ENCODE measurements around the gene EZR.

EZR gene

DNA sequence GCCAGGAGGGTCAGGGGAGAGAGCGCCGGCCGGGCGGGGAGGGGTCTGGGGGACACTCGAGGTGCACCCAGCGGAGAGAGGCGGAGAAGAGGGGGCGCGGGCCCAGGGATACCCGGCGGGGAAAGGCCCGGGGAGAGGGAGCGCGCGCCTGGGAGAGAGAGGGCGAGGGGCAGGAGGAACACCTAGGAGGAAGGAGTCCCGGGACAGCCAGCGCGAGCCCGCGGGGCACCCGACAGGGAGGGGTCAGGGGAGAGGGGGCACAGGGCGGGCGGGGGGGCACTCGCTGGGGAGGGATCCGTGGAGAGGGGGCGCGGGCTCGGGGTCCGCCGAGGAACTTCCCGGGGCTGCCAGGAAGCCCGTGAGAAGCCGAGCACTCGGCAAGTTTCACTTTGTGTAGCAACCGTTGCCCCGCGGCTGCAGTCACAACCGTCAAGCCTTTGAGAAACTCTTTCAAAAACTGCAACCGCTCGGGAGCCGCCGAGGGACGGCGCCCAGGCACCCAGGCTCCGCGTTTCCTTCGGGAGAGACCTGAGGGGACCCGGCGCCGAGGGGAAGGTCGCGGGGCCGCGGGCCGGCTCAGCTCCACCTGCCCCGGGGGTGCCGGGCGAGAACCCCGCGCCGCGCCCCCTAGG is 471 bp downstream of the EZR start:
- peak overlapping the region in 3 of 5 donors; percentile 64 to 79 (median 73) for H3K9ac ChIP-seq (ENCODE audit: low read length in 5 of 5)
- H3K4me3 ChIP-seq (ENCODE audit: low read depth in 1 of 5, low read length in 5 of 5), result peak overlapping the region; percentile 44 to 78 (median 75)
- no peaks in the 10 kb centered on the region for H3K27me3 ChIP-seq (ENCODE audit: control insufficient read depth in 5 of 5, insufficient read depth in 4 of 5, low read length in 5 of 5)
- H3K9me3 ChIP-seq (ENCODE audit: control insufficient read depth in 5 of 5, low read length in 5 of 5), result no peaks in the 10 kb centered on the region
- H3K27ac ChIP-seq (ENCODE audit: low read depth, low read length), result peak overlapping the region; percentile 41
- peaks cover 0 to 38% (median 17%) of the 10 kb centered on the region in 5 donors for H3K4me1 ChIP-seq (ENCODE audit: control insufficient read depth in 5 of 5, insufficient read depth in 5 of 5, low read length in 5 of 5)
- H3K36me3 ChIP-seq (ENCODE audit: control insufficient read depth in 5 of 5, insufficient read depth in 5 of 5, low read length in 5 of 5), result no peaks in the 10 kb centered on the region

DNA sequence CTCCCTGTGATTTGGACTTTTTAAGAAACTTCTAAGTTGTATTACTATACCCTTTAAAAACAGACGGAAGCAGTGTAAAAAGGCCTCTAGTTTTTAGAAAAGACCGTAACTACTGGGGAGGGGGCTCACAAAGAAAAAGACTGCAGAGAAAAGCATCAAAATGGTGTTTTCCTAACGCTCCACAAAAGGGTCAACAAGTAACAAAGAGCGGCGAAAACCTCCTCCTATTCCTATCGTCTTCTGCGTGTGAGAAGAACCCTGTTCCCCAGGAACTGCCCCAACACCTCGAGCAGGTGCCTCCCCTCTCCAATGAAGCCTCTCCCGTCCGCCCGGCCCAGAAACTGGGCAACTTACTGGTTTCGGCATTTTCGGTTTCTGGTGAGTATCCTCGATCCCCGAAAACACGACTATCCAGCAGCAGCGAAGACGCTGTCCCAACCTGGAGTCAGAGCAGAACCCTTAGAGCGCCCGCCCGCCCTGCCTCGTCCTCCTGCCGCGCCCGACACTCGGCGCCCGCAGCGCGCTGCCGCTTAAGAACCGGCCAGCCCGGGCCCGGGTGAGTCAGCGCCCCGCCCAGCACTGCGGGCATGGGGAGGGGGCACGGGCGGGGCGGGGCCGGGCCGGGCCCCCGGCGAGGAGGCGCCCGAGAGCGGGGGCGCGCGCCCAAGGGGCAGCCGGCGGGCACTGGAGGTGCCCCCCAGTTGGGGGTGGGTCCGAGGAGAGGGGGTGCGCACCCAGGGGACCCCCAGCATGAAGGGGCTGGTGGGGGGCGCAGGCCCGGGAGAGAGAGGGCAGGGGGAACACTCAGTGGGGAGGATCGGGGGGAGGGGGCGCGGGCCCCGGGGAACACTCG is 1.2 kb downstream of the EZR start:
- peak overlapping the region; percentile 75 to 91 (median 78) for H3K4me3 ChIP-seq (ENCODE audit: low read depth in 1 of 5, low read length in 5 of 5)
- peaks cover 0 to 40% (median 17%) of the 10 kb centered on the region in 5 donors for H3K4me1 ChIP-seq (ENCODE audit: control insufficient read depth in 5 of 5, insufficient read depth in 5 of 5, low read length in 5 of 5)
- peak overlapping the region; percentile 41 for H3K27ac ChIP-seq (ENCODE audit: low read depth, low read length)
- no peaks in the 10 kb centered on the region for H3K27me3 ChIP-seq (ENCODE audit: control insufficient read depth in 5 of 5, insufficient read depth in 4 of 5, low read length in 5 of 5)
- H3K9me3 ChIP-seq (ENCODE audit: control insufficient read depth in 5 of 5, low read length in 5 of 5), result no peaks in the 10 kb centered on the region
- H3K9ac ChIP-seq (ENCODE audit: low read length in 5 of 5), result peak overlapping the region; percentile 38 to 79 (median 69)
- H3K36me3 ChIP-seq (ENCODE audit: control insufficient read depth in 5 of 5, insufficient read depth in 5 of 5, low read length in 5 of 5), result no peaks in the 10 kb centered on the region

DNA sequence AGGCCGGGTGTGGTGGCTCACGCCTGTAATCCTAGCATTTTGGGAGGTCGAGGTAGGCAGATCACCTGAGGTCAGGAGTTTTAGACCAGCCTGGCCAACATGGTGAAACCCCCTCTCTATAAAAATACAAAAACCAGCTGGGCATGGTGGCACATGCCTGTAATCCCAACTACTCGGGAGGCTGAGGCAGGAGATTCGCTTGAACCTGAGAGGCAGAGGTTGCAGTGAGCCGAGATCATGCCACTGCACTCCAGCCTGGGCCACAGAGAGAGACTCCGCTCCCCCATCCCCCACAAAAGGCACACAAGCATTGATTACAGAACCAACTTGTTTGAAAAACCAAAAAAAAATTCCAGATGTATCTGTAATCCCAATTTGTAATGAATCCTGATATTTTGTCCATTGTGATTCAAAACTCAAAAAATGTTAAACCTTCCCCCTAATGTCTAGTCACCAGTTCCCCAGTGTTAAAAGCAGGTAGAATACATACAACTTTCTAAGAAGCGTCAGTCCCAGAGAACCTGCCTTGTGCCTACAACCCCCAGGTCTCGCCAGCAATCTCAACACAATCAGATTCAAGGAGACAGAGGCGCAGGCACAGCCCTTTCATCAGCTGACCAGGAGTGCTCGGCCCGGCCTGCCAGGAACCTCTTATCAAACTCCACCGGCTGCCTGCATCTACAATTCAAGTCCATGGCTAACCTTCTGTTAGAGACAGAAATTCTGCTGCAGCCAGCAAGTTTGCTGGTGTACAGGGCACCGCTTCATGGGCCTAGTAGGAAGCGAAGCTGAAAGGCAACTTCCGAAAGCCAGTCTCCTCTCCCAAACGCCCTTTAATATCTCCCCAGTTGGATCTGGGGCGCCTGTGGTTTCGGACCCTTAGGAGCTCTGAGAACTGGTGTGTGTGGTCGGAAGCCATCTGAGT is 2.1 kb downstream of the EZR start:
- Histone ChIP-seq H3K9ac (ENCODE audit: low read length in 5 of 5) (peak overlapping the region; percentile 38 to 79 (median 69)), H3K4me1 (ENCODE audit: control insufficient read depth in 5 of 5, insufficient read depth in 5 of 5, low read length in 5 of 5) (peaks cover 0 to 46% (median 17%) of the 10 kb centered on the region in 5 donors), H3K27me3 (ENCODE audit: control insufficient read depth in 5 of 5, insufficient read depth in 4 of 5, low read length in 5 of 5) (no peaks in the 10 kb centered on the region), H3K27ac (ENCODE audit: low read depth, low read length) (no peak overlapping the region), H3K36me3 (ENCODE audit: control insufficient read depth in 5 of 5, insufficient read depth in 5 of 5, low read length in 5 of 5) (no peaks in the 10 kb centered on the region), H3K4me3 (ENCODE audit: low read depth in 1 of 5, low read length in 5 of 5) (peak overlapping the region; percentile 75 to 91 (median 78)), H3K9me3 (ENCODE audit: control insufficient read depth in 5 of 5, low read length in 5 of 5) (no peaks in the 10 kb centered on the region)

DNA sequence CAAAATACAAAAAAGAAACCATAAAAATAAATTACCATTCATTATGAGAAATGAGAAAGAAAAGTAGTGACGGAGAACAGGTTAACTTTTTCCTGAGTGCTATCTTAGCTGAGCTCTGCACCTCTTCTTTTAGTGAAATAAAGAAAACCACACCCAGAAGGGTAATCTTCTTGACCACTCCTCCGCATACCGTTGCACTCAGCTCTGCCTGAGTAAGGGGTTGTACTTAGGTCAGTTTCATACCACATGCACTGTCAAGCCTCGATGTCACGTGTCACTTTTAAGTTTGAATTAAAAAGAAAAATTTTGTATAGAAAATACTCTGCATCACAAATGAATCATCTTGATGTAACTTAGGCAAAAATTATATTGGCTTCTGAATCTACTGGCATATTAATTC is 2.8 kb downstream of the EZR start:
- Histone ChIP-seq H3K9ac (ENCODE audit: low read length in 5 of 5) (no peak overlapping the region), H3K27me3 (ENCODE audit: control insufficient read depth in 5 of 5, insufficient read depth in 4 of 5, low read length in 5 of 5) (no peaks in the 10 kb centered on the region), H3K9me3 (ENCODE audit: control insufficient read depth in 5 of 5, low read length in 5 of 5) (no peaks in the 10 kb centered on the region), H3K4me1 (ENCODE audit: control insufficient read depth in 5 of 5, insufficient read depth in 5 of 5, low read length in 5 of 5) (peaks cover 0 to 48% (median 17%) of the 10 kb centered on the region in 5 donors), H3K27ac (ENCODE audit: low read depth, low read length) (no peak overlapping the region), H3K4me3 (ENCODE audit: low read depth in 1 of 5, low read length in 5 of 5) (peak overlapping the region in 2 of 5 donors; percentile 22 to 37), H3K36me3 (ENCODE audit: control insufficient read depth in 5 of 5, insufficient read depth in 5 of 5, low read length in 5 of 5) (no peaks in the 10 kb centered on the region)

DNA sequence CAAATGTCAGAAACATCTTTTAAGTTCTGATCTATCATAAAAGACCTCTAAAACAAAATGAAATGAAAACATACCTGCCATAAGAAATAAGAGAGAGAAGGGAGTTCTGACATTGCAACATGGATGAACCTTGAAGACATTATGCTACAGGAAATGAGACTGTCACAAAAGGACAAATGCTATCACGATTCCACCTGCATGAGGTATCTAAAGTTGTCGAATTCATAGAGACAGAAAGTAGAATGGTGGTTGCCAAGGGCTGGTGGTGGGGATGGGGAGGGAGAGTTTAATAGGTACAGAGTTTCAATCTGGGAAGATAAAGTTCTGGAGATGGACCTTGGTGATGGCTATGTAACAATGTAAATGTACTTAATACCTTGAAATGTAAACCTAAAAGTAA is 3.3 kb downstream of the EZR start:
- Histone ChIP-seq H3K27ac (ENCODE audit: low read depth, low read length) (no peak overlapping the region), H3K36me3 (ENCODE audit: control insufficient read depth in 5 of 5, insufficient read depth in 5 of 5, low read length in 5 of 5) (no peaks in the 10 kb centered on the region), H3K27me3 (ENCODE audit: control insufficient read depth in 5 of 5, insufficient read depth in 4 of 5, low read length in 5 of 5) (no peaks in the 10 kb centered on the region), H3K4me1 (ENCODE audit: control insufficient read depth in 5 of 5, insufficient read depth in 5 of 5, low read length in 5 of 5) (peaks cover 0 to 48% (median 17%) of the 10 kb centered on the region in 5 donors), H3K9me3 (ENCODE audit: control insufficient read depth in 5 of 5, low read length in 5 of 5) (no peaks in the 10 kb centered on the region), H3K4me3 (ENCODE audit: low read depth in 1 of 5, low read length in 5 of 5) (peak overlapping the region in 2 of 5 donors; percentile 9 to 22), H3K9ac (ENCODE audit: low read length in 5 of 5) (no peak overlapping the region)

DNA sequence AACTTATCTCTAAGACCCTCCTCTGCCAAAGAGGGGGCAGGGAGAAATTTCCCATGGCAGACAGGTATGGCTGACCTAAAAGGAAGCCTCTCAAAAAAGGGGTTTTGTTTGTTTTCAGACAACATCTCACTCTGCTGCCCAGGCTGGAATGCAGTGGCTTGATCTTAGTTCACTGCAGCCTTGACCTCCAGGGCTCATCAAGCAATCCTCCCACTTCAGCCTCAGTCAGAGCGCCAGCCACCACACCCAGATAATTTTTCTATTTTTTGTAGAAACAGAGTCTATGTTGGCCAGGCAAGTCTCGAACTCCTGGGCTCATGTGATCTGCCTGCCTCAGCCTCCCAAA is 3.8 kb downstream of the EZR start:
- Histone ChIP-seq H3K4me3 (ENCODE audit: low read depth in 1 of 5, low read length in 5 of 5) (peak overlapping the region in 1 of 5 donors; percentile 13), H3K27me3 (ENCODE audit: control insufficient read depth in 5 of 5, insufficient read depth in 4 of 5, low read length in 5 of 5) (no peaks in the 10 kb centered on the region), H3K9me3 (ENCODE audit: control insufficient read depth in 5 of 5, low read length in 5 of 5) (no peaks in the 10 kb centered on the region), H3K36me3 (ENCODE audit: control insufficient read depth in 5 of 5, insufficient read depth in 5 of 5, low read length in 5 of 5) (no peaks in the 10 kb centered on the region), H3K27ac (ENCODE audit: low read depth, low read length) (no peak overlapping the region), H3K9ac (ENCODE audit: low read length in 5 of 5) (no peak overlapping the region), H3K4me1 (ENCODE audit: control insufficient read depth in 5 of 5, insufficient read depth in 5 of 5, low read length in 5 of 5) (peaks cover 0 to 48% (median 17%) of the 10 kb centered on the region in 5 donors)

DNA sequence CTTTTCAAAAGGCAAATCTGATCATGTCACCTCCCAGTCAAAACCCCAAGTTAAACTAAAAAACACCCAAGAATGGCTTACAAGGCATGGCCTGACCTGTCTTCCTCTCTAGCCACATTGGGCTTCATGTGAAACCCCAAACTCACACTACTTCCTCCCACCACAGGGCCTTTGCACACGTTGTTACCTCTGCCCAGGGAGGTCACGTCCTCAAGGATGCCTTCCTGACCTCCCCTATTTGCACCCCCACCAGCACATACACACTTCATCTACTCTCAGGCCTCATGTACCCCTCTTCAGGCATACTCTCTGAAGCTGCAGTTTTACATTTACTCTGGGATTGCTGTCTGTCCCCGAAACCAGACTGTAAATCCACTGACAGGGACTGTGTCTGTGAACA is 6.1 kb downstream of the EZR start:
- no peaks in the 10 kb centered on the region for H3K27me3 ChIP-seq (ENCODE audit: control insufficient read depth in 5 of 5, insufficient read depth in 4 of 5, low read length in 5 of 5)
- H3K4me1 ChIP-seq (ENCODE audit: control insufficient read depth in 5 of 5, insufficient read depth in 5 of 5, low read length in 5 of 5), result peaks cover 0 to 39% (median 10%) of the 10 kb centered on the region in 5 donors
- H3K9me3 ChIP-seq (ENCODE audit: control insufficient read depth in 5 of 5, low read length in 5 of 5), result no peaks in the 10 kb centered on the region
- no peaks in the 10 kb centered on the region for H3K36me3 ChIP-seq (ENCODE audit: control insufficient read depth in 5 of 5, insufficient read depth in 5 of 5, low read length in 5 of 5)
- no peak overlapping the region for H3K9ac ChIP-seq (ENCODE audit: low read length in 5 of 5)
- no peak overlapping the region for H3K4me3 ChIP-seq (ENCODE audit: low read depth in 1 of 5, low read length in 5 of 5)
- no peak overlapping the region for H3K27ac ChIP-seq (ENCODE audit: low read depth, low read length)

DNA sequence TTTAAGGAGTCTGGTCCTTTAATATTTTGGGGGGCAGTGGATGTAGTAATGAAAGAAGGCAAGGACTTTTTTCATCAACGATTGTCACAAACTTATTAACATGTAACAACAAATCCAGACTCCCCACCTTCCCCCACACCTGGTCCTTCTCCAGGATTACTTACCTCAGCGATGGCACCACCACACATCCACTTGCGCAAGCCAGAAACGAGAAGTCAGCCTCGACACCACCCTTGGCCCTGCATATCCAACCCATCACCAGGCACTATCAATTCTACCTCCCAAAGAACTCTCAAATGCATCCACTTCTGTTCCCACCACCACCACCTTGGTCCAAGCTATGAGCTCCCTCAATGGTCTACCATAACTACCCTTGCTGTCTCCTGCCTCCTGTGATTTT is 6.6 kb downstream of the EZR start:
- H3K4me1 ChIP-seq (ENCODE audit: control insufficient read depth in 5 of 5, insufficient read depth in 5 of 5, low read length in 5 of 5), result peaks cover 0 to 35% (median 7%) of the 10 kb centered on the region in 5 donors
- no peak overlapping the region for H3K4me3 ChIP-seq (ENCODE audit: low read depth in 1 of 5, low read length in 5 of 5)
- H3K9me3 ChIP-seq (ENCODE audit: control insufficient read depth in 5 of 5, low read length in 5 of 5), result no peaks in the 10 kb centered on the region
- no peaks in the 10 kb centered on the region for H3K36me3 ChIP-seq (ENCODE audit: control insufficient read depth in 5 of 5, insufficient read depth in 5 of 5, low read length in 5 of 5)
- H3K27me3 ChIP-seq (ENCODE audit: control insufficient read depth in 5 of 5, insufficient read depth in 4 of 5, low read length in 5 of 5), result no peaks in the 10 kb centered on the region
- H3K9ac ChIP-seq (ENCODE audit: low read length in 5 of 5), result no peak overlapping the region
- no peak overlapping the region for H3K27ac ChIP-seq (ENCODE audit: low read depth, low read length)

DNA sequence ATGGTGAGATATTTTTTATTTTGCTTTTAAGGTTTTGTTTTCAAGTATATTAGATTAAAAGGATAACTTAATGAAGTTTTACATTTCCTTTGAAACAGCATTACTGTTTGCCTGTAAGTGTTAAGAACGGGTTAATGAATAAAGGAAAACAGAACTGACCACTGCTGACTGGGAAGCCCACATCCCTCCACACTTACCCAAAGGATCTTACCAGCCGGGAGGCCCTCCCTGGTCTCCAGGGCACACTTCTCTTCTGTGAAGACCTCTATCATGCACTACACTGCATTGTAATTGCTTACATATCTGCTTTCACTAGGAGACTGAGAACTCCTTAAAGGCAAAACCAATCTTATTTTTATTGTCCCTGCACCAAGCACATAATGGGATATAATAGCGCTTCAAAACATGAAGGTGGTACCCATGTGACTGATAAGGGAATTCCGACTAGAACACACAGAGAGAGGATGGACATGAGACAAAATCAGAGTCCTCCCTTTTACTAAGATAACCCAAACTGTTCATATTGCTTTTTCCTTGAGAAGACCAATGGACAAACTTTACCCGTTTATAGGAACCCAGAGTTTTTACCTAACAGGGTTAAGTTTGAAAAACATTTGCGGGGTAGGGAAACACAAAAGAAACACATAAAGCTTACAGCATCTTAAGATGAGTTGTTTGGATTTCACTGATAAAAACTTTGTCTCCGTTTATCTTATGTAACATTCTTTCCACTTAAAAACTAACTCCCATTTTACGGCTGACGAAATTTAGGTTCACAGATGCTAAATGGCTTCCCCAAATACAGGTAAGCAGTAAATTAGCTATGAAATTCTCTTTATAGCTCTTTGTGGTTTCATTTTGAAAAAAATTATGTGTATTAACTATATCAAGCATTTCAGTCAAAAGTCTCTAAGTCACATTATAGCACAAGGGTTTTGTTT is 8.7 kb downstream of the EZR start:
- H3K36me3 ChIP-seq (ENCODE audit: control insufficient read depth in 5 of 5, insufficient read depth in 5 of 5, low read length in 5 of 5), result no peaks in the 10 kb centered on the region
- no peak overlapping the region for H3K9ac ChIP-seq (ENCODE audit: low read length in 5 of 5)
- H3K27me3 ChIP-seq (ENCODE audit: control insufficient read depth in 5 of 5, insufficient read depth in 4 of 5, low read length in 5 of 5), result no peaks in the 10 kb centered on the region
- no peaks in the 10 kb centered on the region for H3K9me3 ChIP-seq (ENCODE audit: control insufficient read depth in 5 of 5, low read length in 5 of 5)
- H3K4me3 ChIP-seq (ENCODE audit: low read depth in 1 of 5, low read length in 5 of 5), result no peak overlapping the region
- H3K4me1 ChIP-seq (ENCODE audit: control insufficient read depth in 5 of 5, insufficient read depth in 5 of 5, low read length in 5 of 5), result peaks cover 0 to 26% (median 0%) of the 10 kb centered on the region in 5 donors
- H3K27ac ChIP-seq (ENCODE audit: low read depth, low read length), result no peak overlapping the region

Data from subcutaneous abdominal adipose tissue (tissue), 5 donors.